Erythroblast (primary cell): ENCODE data around the gene DHRS4.
"Not testable (repeated sequence)": the region's sequence is repeated elsewhere in the genome, so short reads cannot be mapped to it uniquely, and the experiment has no call there.

Experiments
- GATA1 ChIP-seq: IDR thresholded peaks from 2 replicates; pipeline ENCODE4 v1.6.1; 2011; ENCODE audit warnings: low read depth, mild to moderate bottlenecking, control low read depth, low read length, moderate library complexity
- POLR2A ChIP-seq: IDR thresholded peaks from 2 replicates; pipeline ENCODE4 v1.6.1; 2011; ENCODE audit warnings: mild to moderate bottlenecking, low read length

GRCh38 chr14:23970283-23970659 is 16.7 kb downstream of the DHRS4 start:
- TF ChIP-seq POLR2A, GATA1: not testable (repeated sequence)
